GM12878 (cell line): ENCODE measurements around the gene MRGPRF. TPM values are rescaled to one million over a fixed set of nuclear protein-coding genes. Genes with fewer than 3 reads are reported as not detected.

Experiments used
- ATAC-seq: fragments of 200-7000 bp; cut with Tn5 transposase; 3 replicates; pipeline ENCODE4 v1.9.1; 2020; ENCODE audit warnings: mild to moderate bottlenecking, moderate library complexity
- BruUV-seq: library from RNA; stranded (reverse); fragments of 400-500 nt; replicated peaks from 2 replicates; lab custom pipeline; 2021; lab: Mats Ljungman, UMichigan
- CTCF ChIA-PET: fragments of 300-600 bp; sonication (Branson Sonifier 250); formaldehyde crosslinking; extraction: SDS; loops from one replicate; lab custom pipeline; 2021; ENCODE audit warnings: inconsistent platforms; lab: Yijun Ruan, JAX
- POLR2A ChIA-PET: fragments of 350-600 bp; formaldehyde crosslinking; extraction: SDS; loops from one replicate; lab custom pipeline; 2021; ENCODE audit warnings: inconsistent platforms; lab: Charles Lee
- RAD21 ChIA-PET: fragments of 300-600 bp; sonication (Branson Sonifier 250); formaldehyde crosslinking; loops from one replicate; lab custom pipeline; 2023; ENCODE audit warnings: antibody characterized with exemption; ENCODE audit not compliant: unreplicated experiment; lab: Charles Lee
- SMC1A ChIA-PET: fragments of 300-600 bp; sonication (Branson Sonifier 250); formaldehyde crosslinking; loops from one replicate; lab custom pipeline; 2023; ENCODE audit not compliant: unreplicated experiment, uncharacterized antibody; lab: Charles Lee
- DNase-seq: peaks from one replicate; pipeline ENCODE4 v3.0.0-alpha.2; 2011; ENCODE audit warnings: low read depth, low spot score
- FAIRE-seq: peaks from 3 replicates; lab custom pipeline; 2011; peaks lifted over from hg19 to GRCh38; lab: Jason Lieb, UNC
- H2AFZ ChIP-seq: 2 replicates; pipeline ENCODE4 v1.6.0; 2011; ENCODE audit warnings: low read depth, low read length, control low read depth; ENCODE audit not compliant: control insufficient read depth
- H3K27ac ChIP-seq: 2 replicates; pipeline ENCODE4 v1.5.1; 2011; ENCODE audit warnings: control low read depth; ENCODE audit not compliant: control insufficient read depth, insufficient read depth
- H3K27me3 ChIP-seq, 2 experiments: replicated peaks in 1 of 2; 2 replicates each; pipeline versions ENCODE4 v1.6.0 to v1.6.1; 2011; ENCODE audit warnings: low read length in 1 of 2; ENCODE audit not compliant: control insufficient read depth in 2 of 2, insufficient read depth in 2 of 2
- H3K36me3 ChIP-seq, 2 experiments: 2 replicates each; pipeline ENCODE4 v1.5.1; 2011; ENCODE audit warnings: low read length in 1 of 2; ENCODE audit not compliant: control insufficient read depth in 2 of 2, insufficient read depth in 2 of 2
- H3K4me1 ChIP-seq: 2 replicates; pipeline ENCODE4 v1.6.1; 2011; ENCODE audit warnings: mild to moderate bottlenecking, low read length, moderate library complexity, mixed read lengths; ENCODE audit not compliant: control insufficient read depth, insufficient read depth
- H3K4me2 ChIP-seq: 2 replicates; pipeline ENCODE4 v1.6.0; 2011; ENCODE audit warnings: control low read depth; ENCODE audit not compliant: control insufficient read depth, insufficient read depth
- H3K4me3 ChIP-seq: fragments of 200-600 bp; sonication (generic); 2 replicates; pipeline ENCODE4 v1.5.1; 2016
- H3K79me2 ChIP-seq: 2 replicates; pipeline ENCODE4 v1.6.0; 2011; ENCODE audit warnings: low read length; ENCODE audit not compliant: control insufficient read depth, insufficient read depth
- H3K9ac ChIP-seq: 2 replicates; pipeline ENCODE4 v1.8.0; 2011; ENCODE audit warnings: low read length, control low read depth, mixed read lengths; ENCODE audit not compliant: control insufficient read depth, insufficient read depth
- H3K9me3 ChIP-seq: replicated peaks from 3 replicates; pipeline ENCODE4 v1.5.1; 2011; ENCODE audit warnings: mild to moderate bottlenecking, low read length; ENCODE audit not compliant: control insufficient read depth, insufficient read depth
- H4K20me1 ChIP-seq: 2 replicates; pipeline ENCODE4 v1.6.0; 2011; ENCODE audit not compliant: control insufficient read depth, insufficient read depth
- ATF7 ChIP-seq: fragments of 450-650 bp; IDR thresholded peaks from 2 replicates; pipeline ENCODE4 v1.6.1; 2016; ENCODE audit warnings: low read depth, mild to moderate bottlenecking
- ESRRA ChIP-seq: IDR thresholded peaks from 2 replicates; pipeline ENCODE4 v1.6.1; 2012; ENCODE audit warnings: mild to moderate bottlenecking, low read length, improper control_type of control experiment
- MTA3 ChIP-seq: IDR thresholded peaks from 2 replicates; pipeline ENCODE4 v1.6.1; 2012; ENCODE audit warnings: low read length, inconsistent platforms, borderline replicate concordance
- NR2C1 ChIP-seq: fragments of 450-650 bp; IDR thresholded peaks from 2 replicates; pipeline ENCODE4 v1.6.1; 2017; ENCODE audit warnings: antibody characterized with exemption, mild to moderate bottlenecking, moderate library complexity
- RUNX3 ChIP-seq: IDR thresholded peaks from 2 replicates; pipeline ENCODE4 v1.6.1; 2012; ENCODE audit warnings: low read length, inconsistent platforms
- SMAD1 ChIP-seq: fragments of 450-650 bp; IDR thresholded peaks from 2 replicates; pipeline ENCODE4 v1.6.1; 2018; ENCODE audit warnings: mild to moderate bottlenecking, low read depth; ENCODE audit not compliant: partially characterized antibody
- ZBED1 ChIP-seq: IDR thresholded peaks from 2 replicates; pipeline ENCODE4 v1.6.1; 2016; ENCODE audit warnings: borderline replicate concordance
- ZNF207 ChIP-seq: fragments of 450-650 bp; IDR thresholded peaks from 2 replicates; pipeline ENCODE4 v1.6.1; 2014; ENCODE audit warnings: antibody characterized with exemption, mild to moderate bottlenecking, borderline replicate concordance
- WGBS: methylation state at CpG from one replicate; pipeline ENCODE4 v1.1.6; 2016; ENCODE audit warnings: low lambda C conversion rate; ENCODE audit not compliant: insufficient replicate concordance, insufficient coverage; ENCODE audit errors: missing lambda C conversion rate; 5-methylcytosine and 5-hydroxymethylcytosine counted together
- in situ Hi-C: fragments of 300-500 bp; cut with MboI; formaldehyde crosslinking; loops from 9 replicates; pipeline ENCODE4 v1.14.3; 2018; ENCODE audit warnings: mixed read lengths
- intact Hi-C: fragments of 100-400 bp; cut with micrococcal nuclease; formaldehyde crosslinking; loops from one replicate; pipeline ENCODE4 v1.14.2; 2022; ENCODE audit not compliant: unreplicated experiment
- polyA plus RNA-seq, 11 experiments: library from polyadenylated mRNA; depleted of rRNA in 4 of 11; unstranded in 6 of 11; stranded (reverse) in 5 of 11; fragments of >200 nt; fragmentation: Nextera tagmentation in 4 of 11; fragmentation: Illumina TruSeq in 1 of 11; extraction: Ambion mirVana in 4 of 11; extraction: Trizol in 1 of 11; gene quantifications; 1 replicate in 1 of 11; 2 replicates in 10 of 11; pipeline versions ENCODE4 v1.2.1 to v1.2.3, GENCODE V29; 2011 to 2016; ENCODE audit warnings: inconsistent platforms in 2 of 11, missing spikeins in 2 of 11, low read depth in 1 of 11
- total RNA-seq, 4 experiments: library from RNA; depleted of rRNA in 3 of 4; stranded (reverse); fragments of >200 nt in 3 of 4; fragmentation: Illumina TruSeq in 1 of 4; extraction: Trizol in 1 of 4; gene quantifications; 2 replicates each; pipeline versions ENCODE4 v1.2.1 to v1.2.3, GENCODE V29; 2013 to 2021
- TF ChIP-seq, protein P1 (sequence below): fragments of 450-650 bp; IDR thresholded peaks from 2 replicates; pipeline ENCODE4 v1.6.1; 2016; ENCODE audit warnings: mild to moderate bottlenecking
- TF ChIP-seq, protein P2 (sequence below): fragments of 450-650 bp; IDR thresholded peaks from 2 replicates; pipeline ENCODE4 v1.6.1; 2017; ENCODE audit warnings: antibody characterized with exemption, mild to moderate bottlenecking, moderate library complexity

MRGPRF gene
- total and polyA plus RNA-seq, 10 of the 15 experiments (the other 5 are each of a cell fraction or from before 2014, with no cell fraction given) = not detected

DNA sequence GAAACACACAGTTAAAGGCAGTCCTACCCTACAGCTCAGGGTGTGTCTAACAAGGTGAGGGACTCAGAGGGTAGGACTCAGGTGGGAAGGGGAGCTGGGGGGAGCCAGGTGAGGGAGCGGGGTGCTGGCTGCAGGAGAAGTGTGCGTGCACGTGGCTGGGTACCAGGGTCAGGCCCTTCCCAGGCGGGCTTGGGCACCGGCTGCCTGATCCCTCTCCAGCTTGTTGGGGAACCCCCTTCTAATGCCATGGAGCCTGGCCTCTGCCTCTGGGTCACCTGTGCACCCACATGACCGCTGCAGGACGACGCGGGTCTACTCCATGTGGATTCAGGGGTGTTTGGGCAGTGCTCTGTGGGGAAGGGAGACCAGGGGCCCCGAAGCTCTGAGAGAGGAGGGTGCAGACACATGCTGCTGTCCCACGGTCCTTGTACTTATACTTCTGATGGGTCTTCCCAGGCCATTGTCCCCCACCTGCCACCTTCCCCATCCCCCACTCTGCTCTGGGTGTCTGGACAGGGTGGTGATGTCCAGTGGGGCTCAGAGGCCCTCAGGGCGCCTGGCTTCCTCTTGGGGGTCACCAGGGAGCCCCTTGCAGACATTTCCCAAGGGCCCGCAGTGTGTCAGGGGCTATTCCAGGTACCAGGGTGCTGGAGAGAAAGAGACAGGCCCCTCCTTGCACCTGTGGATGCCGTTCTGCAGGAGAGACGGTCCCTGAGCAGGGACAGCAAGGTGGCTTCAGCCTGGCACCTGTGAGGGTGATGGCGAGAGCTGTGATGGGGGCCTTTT is 21.9 kb downstream of the MRGPRF start:
- Histone ChIP-seq H2AFZ (no peak overlapping the region), H4K20me1 (no peaks in the 10 kb centered on the region), H3K4me2 (no peak overlapping the region), H3K27me3 (no peaks in the 10 kb centered on the region), H3K9ac (no peak overlapping the region), H3K36me3 (no peaks in the 10 kb centered on the region), H3K9me3 (no peaks in the 10 kb centered on the region), H3K4me1 (no peaks in the 10 kb centered on the region), H3K4me3 (no peak overlapping the region), H3K79me2 (no peaks in the 10 kb centered on the region), H3K27ac (no peak overlapping the region)
- FAIRE-seq (no peak), ATAC-seq (no peak), DNase-seq (no peak)
- intact Hi-C loops = no loop called here
- TF ChIP-seq ZNF207 (no peak), ESRRA (no peak), RUNX3 (no peak), ZBED1 (no peak), SMAD1 (no peak), MTA3 (no peak), NR2C1 (no peak), ATF7 (no peak)
- TF ChIP-seq, protein P1, sequence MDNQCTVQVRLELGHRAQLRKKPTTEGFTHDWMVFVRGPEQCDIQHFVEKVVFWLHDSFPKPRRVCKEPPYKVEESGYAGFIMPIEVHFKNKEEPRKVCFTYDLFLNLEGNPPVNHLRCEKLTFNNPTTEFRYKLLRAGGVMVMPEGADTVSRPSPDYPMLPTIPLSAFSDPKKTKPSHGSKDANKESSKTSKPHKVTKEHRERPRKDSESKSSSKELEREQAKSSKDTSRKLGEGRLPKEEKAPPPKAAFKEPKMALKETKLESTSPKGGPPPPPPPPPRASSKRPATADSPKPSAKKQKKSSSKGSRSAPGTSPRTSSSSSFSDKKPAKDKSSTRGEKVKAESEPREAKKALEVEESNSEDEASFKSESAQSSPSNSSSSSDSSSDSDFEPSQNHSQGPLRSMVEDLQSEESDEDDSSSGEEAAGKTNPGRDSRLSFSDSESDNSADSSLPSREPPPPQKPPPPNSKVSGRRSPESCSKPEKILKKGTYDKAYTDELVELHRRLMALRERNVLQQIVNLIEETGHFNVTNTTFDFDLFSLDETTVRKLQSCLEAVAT = no peak
- TF ChIP-seq, protein P2, sequence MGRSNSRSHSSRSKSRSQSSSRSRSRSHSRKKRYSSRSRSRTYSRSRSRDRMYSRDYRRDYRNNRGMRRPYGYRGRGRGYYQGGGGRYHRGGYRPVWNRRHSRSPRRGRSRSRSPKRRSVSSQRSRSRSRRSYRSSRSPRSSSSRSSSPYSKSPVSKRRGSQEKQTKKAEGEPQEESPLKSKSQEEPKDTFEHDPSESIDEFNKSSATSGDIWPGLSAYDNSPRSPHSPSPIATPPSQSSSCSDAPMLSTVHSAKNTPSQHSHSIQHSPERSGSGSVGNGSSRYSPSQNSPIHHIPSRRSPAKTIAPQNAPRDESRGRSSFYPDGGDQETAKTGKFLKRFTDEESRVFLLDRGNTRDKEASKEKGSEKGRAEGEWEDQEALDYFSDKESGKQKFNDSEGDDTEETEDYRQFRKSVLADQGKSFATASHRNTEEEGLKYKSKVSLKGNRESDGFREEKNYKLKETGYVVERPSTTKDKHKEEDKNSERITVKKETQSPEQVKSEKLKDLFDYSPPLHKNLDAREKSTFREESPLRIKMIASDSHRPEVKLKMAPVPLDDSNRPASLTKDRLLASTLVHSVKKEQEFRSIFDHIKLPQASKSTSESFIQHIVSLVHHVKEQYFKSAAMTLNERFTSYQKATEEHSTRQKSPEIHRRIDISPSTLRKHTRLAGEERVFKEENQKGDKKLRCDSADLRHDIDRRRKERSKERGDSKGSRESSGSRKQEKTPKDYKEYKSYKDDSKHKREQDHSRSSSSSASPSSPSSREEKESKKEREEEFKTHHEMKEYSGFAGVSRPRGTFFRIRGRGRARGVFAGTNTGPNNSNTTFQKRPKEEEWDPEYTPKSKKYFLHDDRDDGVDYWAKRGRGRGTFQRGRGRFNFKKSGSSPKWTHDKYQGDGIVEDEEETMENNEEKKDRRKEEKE = no peak
- ChIA-PET CTCF (no interaction called here), POLR2A (no interaction called here), SMC1A (interaction anchor here (0.5 kb wide), 1 partner anchor 96 kb away, joined by 3 read pairs; no protein-coding TSS in a partner anchor), RAD21 (no interaction called here)
- in situ Hi-C loops = no loop called here
- 48% methylated on average over 14 of the region's 16 CpGs for whole genome bisulfite sequencing
- no TSS peak for BruUV-seq
